Measurements from ENCODE around the gene NXT1. TPM values are rescaled to one million over a fixed set of nuclear protein-coding genes. Genes with fewer than 3 reads are reported as not detected.
A peak's percentile ranks its signal among the peaks of the same experiment; 100 is the strongest.

NXT1 gene
- total and polyA plus RNA-seq, 2 of the 4 experiments (the other 2 are of a cell fraction): 23.6 to 25.5 TPM

- no CpG with 5 or more reads among the region's 3 CpGs for WGBS, 2 experiments (ENCODE audit: extremely low coverage in 2 of 2, insufficient read length in 1 of 2)
- ATAC-seq (ENCODE audit: low read depth): no peak
- Histone ChIP-seq H2BK5ac (ENCODE audit: low read depth, low read length, poor library complexity, severe bottlenecking) (no peak overlapping the region), H2BK20ac (ENCODE audit: low read depth, low read length) (no peak overlapping the region), H4K5ac (ENCODE audit: low read depth, low read length) (no peak overlapping the region), H4K8ac (ENCODE audit: low read depth in 2 of 2, low read length in 2 of 2) (no peak overlapping the region), H3K9ac (ENCODE audit: low read depth, low read length) (no peak overlapping the region), H4K20me1 (ENCODE audit: insufficient read depth, low read length) (peaks cover 28% of the 10 kb centered on the region; the same call in 1 of the 2 replicates), H3K27me3 (ENCODE audit: control insufficient read depth, insufficient read depth, low read length) (no peaks in the 10 kb centered on the region), H4K91ac (ENCODE audit: insufficient read depth, low read depth, low read length) (no peak overlapping the region), H3K79me1 (ENCODE audit: low read depth in 1 of 2, low read length in 2 of 2) (peaks cover 31 to 63% of the 10 kb centered on the region in 2 experiments), H2BK120ac (ENCODE audit: low read depth, low read length) (no peak overlapping the region), H3K4ac (ENCODE audit: low read depth, low read length) (no peak overlapping the region), H3K23ac (ENCODE audit: low read depth, low read length) (no peak overlapping the region), H3K4me3 (ENCODE audit: insufficient read depth, low read depth, low read length) (no peak overlapping the region), H3K18ac (ENCODE audit: low read depth, low read length) (no peak overlapping the region), H3K14ac (replicated peaks; ENCODE audit: low read depth, low read length) (no peak overlapping the region), H3K4me2 (ENCODE audit: low read depth, low read length) (no peak overlapping the region), H2AK9ac (replicated peaks; ENCODE audit: low read depth, low read length, poor library complexity) (no peak overlapping the region), H2AK5ac (ENCODE audit: low read depth, low read length) (no peak overlapping the region), H3K9me3 (ENCODE audit: control insufficient read depth, insufficient read depth, low read length) (no peaks in the 10 kb centered on the region), H3K9me1 (ENCODE audit: insufficient read depth, low read length) (peaks cover 6% of the 10 kb centered on the region), H2AFZ (replicated peaks; ENCODE audit: low read length, poor library complexity) (no peak overlapping the region), H3K56ac (ENCODE audit: extremely low read depth, insufficient read depth, low read length) (no peak overlapping the region), H3K4me1 (ENCODE audit: control insufficient read depth, insufficient read depth, low read length) (peaks cover 4% of the 10 kb centered on the region), H2BK15ac (ENCODE audit: low read depth, low read length) (no peak overlapping the region), H3K27ac (ENCODE audit: insufficient read depth, low read length) (no peak overlapping the region), H3K36me3 (ENCODE audit: control insufficient read depth, insufficient read depth, low read length) (peaks cover 41% of the 10 kb centered on the region)
- DNase-seq: no peak
- intact Hi-C loops (cut with micrococcal nuclease) (no loop called here), dilution Hi-C loops (cut with HindIII; ENCODE audit: low sequenced_read_pairs, unreplicated experiment) (no loop called here), in situ Hi-C loops (cut with MboI; ENCODE audit: low sequenced_read_pairs) (no loop called here)
- TF ChIP-seq RAD21 (IDR thresholded peaks at IDR 0.05; ENCODE audit: low read length) (no peak), BHLHE40 (IDR thresholded peaks at IDR 0.05; ENCODE audit: low read depth, low read length) (no peak), USF2 (IDR thresholded peaks at IDR 0.05; ENCODE audit: low read depth, low read length) (no peak), MXI1 (IDR thresholded peaks at IDR 0.05; ENCODE audit: borderline replicate concordance, low read depth, low read length) (no peak), CHD1 (IDR thresholded peaks at IDR 0.05; ENCODE audit: low read depth, low read length) (no peak), FOS (IDR thresholded peaks at IDR 0.05; ENCODE audit: low read depth, low read length) (no peak), NFE2L2 (IDR thresholded peaks at IDR 0.05; ENCODE audit: low read depth, low read length) (no peak), SMC3 (IDR thresholded peaks at IDR 0.05; ENCODE audit: low read depth, low read length) (no peak), MAFK (IDR thresholded peaks at IDR 0.05; ENCODE audit: low read depth, low read length) (no peak), ELK1 (IDR thresholded peaks at IDR 0.05; ENCODE audit: borderline replicate concordance, low read depth, low read length) (no peak), POLR2A (IDR thresholded peaks at IDR 0.05; ENCODE audit: low read depth, low read length) (no peak), CTCF (conservative IDR thresholded peaks at IDR 0.05; ENCODE audit: low read depth, low read length) (no peak), RFX5 (IDR thresholded peaks at IDR 0.05; ENCODE audit: low read depth, low read length) (no peak), CEBPB (IDR thresholded peaks at IDR 0.05; ENCODE audit: low read depth, low read length) (no peak)
- TSS peak; percentile 69 for BruUV-seq (replicated peaks)
- ChIA-PET CTCF (no interaction called here), POLR2A (ENCODE audit: unreplicated experiment) (no interaction called here)
Observed at GRCh38 chr20:23370873-23371272, 20.3 kb downstream of the NXT1 start.

Data from IMR-90 (cell line).